IMR-90 (cell line): ENCODE results near the gene VIPR1. TPM values are rescaled to one million over a fixed set of nuclear protein-coding genes. Genes with fewer than 3 reads are reported as not detected.

Experiments
- ATAC-seq: fragments of 200-7000 bp; cut with Tn5 transposase; 2 replicates; pipeline ENCODE4 v1.9.1; 2020; ENCODE audit warnings: low read depth, mild to moderate bottlenecking, moderate library complexity
- BruUV-seq: library from RNA; stranded (reverse); fragments of 400-500 nt; replicated peaks from 2 replicates; lab custom pipeline; 2021; lab: Mats Ljungman, UMichigan
- CTCF ChIA-PET: fragments of 300-600 bp; formaldehyde crosslinking; extraction: SDS; loops from one replicate; lab custom pipeline; 2021; ENCODE audit warnings: antibody characterized with exemption; lab: Yijun Ruan, JAX
- POLR2A ChIA-PET: fragments of 300-600 bp; sonication (Branson Sonifier 250); formaldehyde crosslinking; loops from one replicate; lab custom pipeline; 2022; ENCODE audit warnings: antibody characterized with exemption; ENCODE audit not compliant: unreplicated experiment; lab: Charles Lee
- DNase-seq: peaks from one replicate; pipeline ENCODE4 v3.0.0; 2013
- H2AFZ ChIP-seq: replicated peaks from 2 replicates; pipeline ENCODE3; 2013; ENCODE audit warnings: low read length, mild to moderate bottlenecking; ENCODE audit not compliant: poor library complexity
- H2AK5ac ChIP-seq: 2 replicates; pipeline ENCODE4 v1.6.1; 2013; ENCODE audit warnings: low read depth, low read length, inconsistent platforms
- H2AK9ac ChIP-seq: replicated peaks from 2 replicates; pipeline ENCODE3; 2013; ENCODE audit warnings: mild to moderate bottlenecking, low read depth, low read length, moderate library complexity; ENCODE audit not compliant: poor library complexity
- H2BK120ac ChIP-seq: 2 replicates; pipeline ENCODE4 v1.6.1; 2013; ENCODE audit warnings: low read depth, low read length, inconsistent platforms
- H2BK15ac ChIP-seq: 3 replicates; pipeline ENCODE4 v1.6.1; 2013; ENCODE audit warnings: low read depth, low read length, inconsistent platforms
- H2BK20ac ChIP-seq: 2 replicates; pipeline ENCODE4 v1.6.1; 2013; ENCODE audit warnings: low read depth, mild to moderate bottlenecking, inconsistent platforms, low read length, moderate library complexity
- H2BK5ac ChIP-seq: 2 replicates; pipeline ENCODE4 v1.6.1; 2013; ENCODE audit warnings: mild to moderate bottlenecking, low read depth, low read length, inconsistent platforms; ENCODE audit not compliant: poor library complexity, severe bottlenecking
- H3K14ac ChIP-seq: replicated peaks from 2 replicates; pipeline ENCODE4 v1.6.1; 2013; ENCODE audit warnings: low read depth, low read length, inconsistent platforms
- H3K18ac ChIP-seq: 2 replicates; pipeline ENCODE4 v1.6.1; 2013; ENCODE audit warnings: low read depth, low read length, control low read depth
- H3K23ac ChIP-seq: 2 replicates; pipeline ENCODE4 v1.6.1; 2013; ENCODE audit warnings: low read depth, low read length, inconsistent platforms
- H3K27ac ChIP-seq: 2 replicates; pipeline ENCODE4 v1.5.1; 2013; ENCODE audit warnings: mild to moderate bottlenecking, control low read depth, low read length; ENCODE audit not compliant: insufficient read depth
- H3K27me3 ChIP-seq: 2 replicates; pipeline ENCODE4 v1.6.1; 2013; ENCODE audit warnings: low read length; ENCODE audit not compliant: control insufficient read depth, insufficient read depth
- H3K36me3 ChIP-seq: 2 replicates; pipeline ENCODE4 v1.6.1; 2013; ENCODE audit warnings: low read length, mixed read lengths; ENCODE audit not compliant: control insufficient read depth, insufficient read depth
- H3K4ac ChIP-seq: 2 replicates; pipeline ENCODE4 v1.6.1; 2013; ENCODE audit warnings: low read depth, low read length, inconsistent platforms
- H3K4me1 ChIP-seq: 2 replicates; pipeline ENCODE4 v1.6.1; 2013; ENCODE audit warnings: low read length, mixed read lengths; ENCODE audit not compliant: control insufficient read depth, insufficient read depth
- H3K4me2 ChIP-seq: 2 replicates; pipeline ENCODE4 v1.6.1; 2013; ENCODE audit warnings: low read depth, mild to moderate bottlenecking, control low read depth, low read length, moderate library complexity
- H3K4me3 ChIP-seq: 2 replicates; pipeline ENCODE4 v1.5.1; 2013; ENCODE audit warnings: low read depth, mild to moderate bottlenecking, control low read depth, low read length, moderate library complexity; ENCODE audit not compliant: insufficient read depth
- H3K56ac ChIP-seq: 2 replicates; pipeline ENCODE4 v1.6.1; 2013; ENCODE audit warnings: low read length, inconsistent platforms; ENCODE audit not compliant: insufficient read depth; ENCODE audit errors: extremely low read depth
- H3K79me1 ChIP-seq, 2 experiments: 2 replicates each; pipeline ENCODE4 v1.6.1; 2013; ENCODE audit warnings: low read length in 2 of 2, inconsistent platforms in 1 of 2, low read depth in 1 of 2
- H3K9ac ChIP-seq: 2 replicates; pipeline ENCODE4 v1.6.1; 2013; ENCODE audit warnings: low read depth, low read length, control low read depth
- H3K9me1 ChIP-seq: 2 replicates; pipeline ENCODE4 v1.6.1; 2013; ENCODE audit warnings: low read length, inconsistent platforms; ENCODE audit not compliant: insufficient read depth
- H3K9me3 ChIP-seq: 2 replicates; pipeline ENCODE4 v1.6.1; 2013; ENCODE audit warnings: low read length; ENCODE audit not compliant: control insufficient read depth, insufficient read depth
- H4K20me1 ChIP-seq: 2 replicates; pipeline ENCODE4 v1.6.1; 2013; ENCODE audit warnings: low read length, inconsistent platforms; ENCODE audit not compliant: insufficient read depth
- H4K5ac ChIP-seq: 2 replicates; pipeline ENCODE4 v1.6.1; 2013; ENCODE audit warnings: mild to moderate bottlenecking, low read depth, low read length, control low read depth
- H4K8ac ChIP-seq, 2 experiments: 2 replicates each; pipeline ENCODE4 v1.6.1; 2013; ENCODE audit warnings: low read depth in 2 of 2, low read length in 2 of 2, control low read depth in 1 of 2, inconsistent platforms in 1 of 2
- H4K91ac ChIP-seq: 2 replicates; pipeline ENCODE4 v1.6.1; 2013; ENCODE audit warnings: low read depth, low read length, inconsistent platforms; ENCODE audit not compliant: insufficient read depth
- BHLHE40 ChIP-seq: fragments of 150-350 bp; IDR thresholded peaks from 2 replicates; pipeline ENCODE4 v1.6.1; 2016; ENCODE audit warnings: mild to moderate bottlenecking, low read depth, low read length
- CTCF ChIP-seq: conservative IDR thresholded peaks from 2 replicates; pipeline ENCODE4 v1.5.1; 2012; ENCODE audit warnings: mild to moderate bottlenecking, low read depth, low read length, improper control_type of control experiment
- ELK1 ChIP-seq: fragments of 150-350 bp; IDR thresholded peaks from 2 replicates; pipeline ENCODE4 v1.6.1; 2016; ENCODE audit warnings: low read depth, mild to moderate bottlenecking, low read length, moderate library complexity, borderline replicate concordance
- MAZ ChIP-seq: IDR thresholded peaks from 2 replicates; pipeline ENCODE4 v1.6.1; 2012; ENCODE audit warnings: low read depth, mild to moderate bottlenecking, low read length, improper control_type of control experiment, moderate library complexity, borderline replicate concordance
- NFE2L2 ChIP-seq: fragments of 150-350 bp; IDR thresholded peaks from 2 replicates; pipeline ENCODE4 v1.6.1; 2016; ENCODE audit warnings: low read depth, mild to moderate bottlenecking, low read length
- USF2 ChIP-seq: fragments of 150-350 bp; IDR thresholded peaks from 2 replicates; pipeline ENCODE4 v1.6.1; 2017; ENCODE audit warnings: mild to moderate bottlenecking, antibody characterized with exemption, low read length, low read depth
- whole genome bisulfite sequencing, 2 experiments: methylation state at CpG; one replicate each; pipeline versions ENCODE4 v1.1.5 to v1.1.7; 2013; ENCODE audit warnings: missing lambda C conversion rate in 2 of 2; ENCODE audit not compliant: insufficient read length in 1 of 2; ENCODE audit errors: extremely low coverage in 2 of 2; 5-methylcytosine and 5-hydroxymethylcytosine counted together
- dilution Hi-C: fragments of 300-500 bp; cut with HindIII; formaldehyde crosslinking; loops from one replicate; pipeline ENCODE4 v1.14.3; 2018; ENCODE audit warnings: low sequenced_read_pairs; ENCODE audit not compliant: unreplicated experiment
- in situ Hi-C: fragments of 300-500 bp; cut with MboI; formaldehyde crosslinking; loops from 3 replicates; pipeline ENCODE4 v1.14.3; 2019; ENCODE audit warnings: low sequenced_read_pairs, inconsistent platforms, mixed read lengths
- intact Hi-C: fragments of 100-400 bp; cut with micrococcal nuclease; formaldehyde crosslinking; loops from 2 replicates; pipeline ENCODE4 v1.10.0; 2022
- polyA plus RNA-seq, 3 experiments: library from polyadenylated mRNA; depleted of rRNA; stranded (reverse); fragments of >200 nt; gene quantifications; 2 replicates each; pipeline ENCODE4 v1.2.3, GENCODE V29; 2012; ENCODE audit warnings: low replicate concordance in 1 of 3
- total RNA-seq: library from RNA; depleted of rRNA; stranded (reverse); fragments of >200 nt; gene quantifications from 2 replicates; pipeline ENCODE4 v1.2.3, GENCODE V29; 2012

VIPR1 gene
- total and polyA plus RNA-seq, 2 of the 4 experiments (the other 2 are of a cell fraction): not detected

GRCh38 chr3:42488687-42489086 lies 13.8 kb upstream of the VIPR1 start:
- Histone ChIP-seq H3K9me3 (no peaks in the 10 kb centered on the region), H3K56ac (no peak overlapping the region), H3K18ac (no peak overlapping the region), H4K5ac (no peak overlapping the region), H3K4me2 (no peak overlapping the region), H3K79me1 (no peaks in the 10 kb centered on the region), H4K8ac (no peak overlapping the region), H3K23ac (no peak overlapping the region), H2BK120ac (no peak overlapping the region), H4K20me1 (no peaks in the 10 kb centered on the region), H3K4me1 (no peaks in the 10 kb centered on the region), H3K36me3 (no peaks in the 10 kb centered on the region), H2AFZ (no peak overlapping the region), H2BK20ac (no peak overlapping the region), H3K4me3 (no peak overlapping the region), H2BK15ac (no peak overlapping the region), H3K14ac (no peak overlapping the region), H2BK5ac (no peak overlapping the region), H3K4ac (no peak overlapping the region), H3K9me1 (no peaks in the 10 kb centered on the region), H2AK9ac (no peak overlapping the region), H3K27ac (no peak overlapping the region), H3K9ac (no peak overlapping the region), H2AK5ac (no peak overlapping the region), H4K91ac (no peak overlapping the region), H3K27me3 (peaks cover 2% of the 10 kb centered on the region; the same call in 1 of the 2 replicates)
- dilution Hi-C loops: no loop called here
- no TSS peak for BruUV-seq
- DNase-seq: no peak
- ATAC-seq: no peak
- intact Hi-C loops: no loop called here
- ChIA-PET CTCF (interaction anchor here (0.5 to 0.6 kb wide), 2 partner anchors 357 to 1708 kb away, joined by 3 to 4 read pairs; no protein-coding TSS in a partner anchor), POLR2A (no interaction called here)
- TF ChIP-seq NFE2L2 (no peak), CTCF (no peak), ELK1 (no peak), BHLHE40 (no peak), USF2 (no peak), MAZ (no peak)
- in situ Hi-C loops: no loop called here
- WGBS, 2 experiments: no CpG with 5 or more reads among the region's 4 CpGs
